ENCODE results near the gene SYNGR2. TPM values are rescaled to one million over a fixed set of nuclear protein-coding genes. Genes with fewer than 3 reads are reported as not detected.
A peak's percentile ranks its signal among the peaks of the same experiment; 100 is the strongest.

The SYNGR2 gene
- total and polyA plus RNA-seq, 2 of the 8 experiments (the other 6 are each of a cell fraction or from before 2014, with no cell fraction given), result 50.0 to 139 TPM

GRCh38 chr17:78125976-78126894 lies 42.1 kb upstream of the SYNGR2 start:
- Histone ChIP-seq H2BK20ac (ENCODE audit: low read length) (no peak overlapping the region), H3K36me3 (ENCODE audit: control insufficient read depth in 2 of 4, insufficient read depth in 4 of 4, low read length in 3 of 4) (peaks cover 2 to 31% (median 12%) of the 10 kb centered on the region in 4 experiments; a peak in 5 of 8 replicates), H3K14ac (ENCODE audit: insufficient read length) (no peak overlapping the region), H2BK12ac (ENCODE audit: low read depth, low read length) (0 out of 2 replicates have a peak overlapping the region, but pooled peaks have one; percentile 39), H3K4ac (replicated peaks; ENCODE audit: insufficient read length, low read depth, low read length) (peak overlapping the region; percentile 32), H2AK5ac (ENCODE audit: low read depth, low read length) (no peak overlapping the region), H3K9me3 (ENCODE audit: insufficient read depth in 2 of 2, low read depth in 1 of 2, low read length in 1 of 2) (no peaks in the 10 kb centered on the region), H4K5ac (ENCODE audit: insufficient read length, low read depth, low read length) (no peak overlapping the region), H3K79me1 (ENCODE audit: low read depth, low read length) (peaks cover 3% of the 10 kb centered on the region), H3K18ac (ENCODE audit: extremely low read depth, low read length) (no peak overlapping the region; the same call in 1 of the 2 replicates), H3K56ac (replicated peaks; ENCODE audit: insufficient read length, low read depth, low read length) (no peak overlapping the region), H3K79me2 (ENCODE audit: control insufficient read depth in 1 of 2, insufficient read depth in 2 of 2, low read length in 2 of 2) (no peaks in the 10 kb centered on the region), H4K20me1 (replicated peaks in 1 of 2; ENCODE audit: control insufficient read depth in 1 of 2, insufficient read depth in 2 of 2, low read length in 2 of 2) (peaks cover 4 to 19% of the 10 kb centered on the region in 2 experiments), H3K9ac (replicated peaks in 1 of 4; ENCODE audit: extremely low read depth in 1 of 4, low read depth in 3 of 4, low read length in 3 of 4) (no peak overlapping the region), H3K4me3 (ENCODE audit: extremely low read depth in 1 of 4, insufficient read depth in 2 of 4, low read depth in 3 of 4, low read length in 4 of 4) (no peak overlapping the region), H3K4me1 (replicated peaks in 1 of 4; ENCODE audit: control insufficient read depth in 3 of 4, insufficient read depth in 4 of 4, low read length in 3 of 4) (peaks cover 0 to 23% (median 17%) of the 10 kb centered on the region in 4 experiments; a peak in 6 of 7 replicates), H2BK15ac (ENCODE audit: low read length) (no peak overlapping the region; the same call in 1 of the 2 replicates), H2BK5ac (ENCODE audit: low read depth, low read length) (peak overlapping the region; percentile 55; the same call in 1 of the 2 replicates), H3K4me2 (ENCODE audit: insufficient read depth in 1 of 2, low read depth in 2 of 2, low read length in 2 of 2) (peak overlapping the region in 1 of 2 experiments; percentile 56; a peak in 1 of 4 replicates), H4K91ac (replicated peaks; ENCODE audit: insufficient read length, low read length) (no peak overlapping the region), H4K8ac (ENCODE audit: extremely low read depth, insufficient read depth, low read length) (peak overlapping the region; percentile 71), H3K27me3 (replicated peaks in 1 of 4; ENCODE audit: control insufficient read depth in 3 of 4, extremely low read depth in 1 of 4, insufficient read depth in 3 of 4, low read length in 3 of 4) (peaks cover 0 to 6% (median 5%) of the 10 kb centered on the region in 4 experiments; a peak in 5 of 7 replicates), H3K23me2 (ENCODE audit: low read depth, low read length) (peaks cover 14% of the 10 kb centered on the region), H2BK120ac (replicated peaks; ENCODE audit: low read depth, low read length) (no peak overlapping the region), H3K23ac (ENCODE audit: insufficient read length) (no peak overlapping the region), H2AFZ (ENCODE audit: low read length) (no peak overlapping the region), H3K27ac (ENCODE audit: low read depth, low read length) (no peak overlapping the region)
- FAIRE-seq (no peak), DNase-seq (ENCODE audit: low read depth in 1 of 2, low spot score in 2 of 2) (no peak)
- 85% methylated on average over 24 of the region's 25 CpGs; no CpG with 5 or more reads in 1 of the 2 experiments for WGBS, 2 experiments (ENCODE audit: extremely low coverage in 1 of 2, insufficient coverage in 1 of 2, insufficient read length in 1 of 2, insufficient replicate concordance in 2 of 2, low coverage in 1 of 2, low lambda C conversion rate in 2 of 2, missing lambda C conversion rate in 1 of 2)
- POLR2A ChIA-PET (ENCODE audit: partially characterized antibody), result interaction anchor here (0.9 to 2.8 kb wide), 8 partner anchors 9 to 61 kb away, joined by 3 to 10 read pairs (median 4); partner anchors contain the start of genes AFMID and TK1
- CTCF ChIA-PET (ENCODE audit: partially characterized antibody), result interaction anchor here (0.8 to 11.4 kb wide), 11 partner anchors 10 to 124 kb away, joined by 3 to 122 read pairs (median 5); partner anchors contain the start of genes AFMID and TK1
- TF ChIP-seq SP2 (IDR thresholded peaks at IDR 0.05; ENCODE audit: low read length), result no peak
- TF ChIP-seq, protein P1, sequence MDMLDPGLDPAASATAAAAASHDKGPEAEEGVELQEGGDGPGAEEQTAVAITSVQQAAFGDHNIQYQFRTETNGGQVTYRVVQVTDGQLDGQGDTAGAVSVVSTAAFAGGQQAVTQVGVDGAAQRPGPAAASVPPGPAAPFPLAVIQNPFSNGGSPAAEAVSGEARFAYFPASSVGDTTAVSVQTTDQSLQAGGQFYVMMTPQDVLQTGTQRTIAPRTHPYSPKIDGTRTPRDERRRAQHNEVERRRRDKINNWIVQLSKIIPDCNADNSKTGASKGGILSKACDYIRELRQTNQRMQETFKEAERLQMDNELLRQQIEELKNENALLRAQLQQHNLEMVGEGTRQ (IDR thresholded peaks at IDR 0.05; ENCODE audit: low read length), result no peak

All from H1 (cell line).